ENCODE data around the gene CLPTM1.

CLPTM1 gene

GRCh38 chr19:45038931-45039893 is 84.0 kb downstream of the CLPTM1 start, which contains the start of gene CLASRP:
Gene CLASRP, plus strand, starts transcription at chr19:45039045. Its CDS starts 1,168 bp downstream, at chr19:45040213.
- no peak for TF ChIP-seq CTCF (IDR thresholded peaks at IDR 0.05; ENCODE audit: extremely low read depth, insufficient read depth, missing control alignments)
- DNase-seq (ENCODE audit: low spot score), result peak; percentile 91
- in situ Hi-C loops (cut with MboI; ENCODE audit: low pct_unique_long_range_greater_than_20kb, low sequenced_read_pairs, unreplicated experiment), result no loop called here

- DNase-seq (ENCODE audit: low spot score), result no peak
- no peak for TF ChIP-seq CTCF (IDR thresholded peaks at IDR 0.05; ENCODE audit: extremely low read depth, insufficient read depth, missing control alignments)
- in situ Hi-C loops (cut with MboI; ENCODE audit: low pct_unique_long_range_greater_than_20kb, low sequenced_read_pairs, unreplicated experiment), result no loop called here
Measured at GRCh38 chr19:45040059-45040771, 85.0 kb downstream of the CLPTM1 start.

- TF ChIP-seq CTCF (IDR thresholded peaks at IDR 0.05; ENCODE audit: extremely low read depth, insufficient read depth, missing control alignments), result no peak
- no peak for DNase-seq (ENCODE audit: low spot score)
- in situ Hi-C loops (cut with MboI; ENCODE audit: low pct_unique_long_range_greater_than_20kb, low sequenced_read_pairs, unreplicated experiment), result no loop called here
Measured at GRCh38 chr19:45041125-45041524, 85.9 kb downstream of the CLPTM1 start.
